Activated gamma-delta T cell (primary cell): ENCODE measurements around the gene S100A2.
"Not testable (repeated sequence)": the region's sequence is repeated elsewhere in the genome, so short reads cannot be mapped to it uniquely, and the experiment has no call there.

Experiments used
- DNase-seq: peaks from one replicate; lab custom pipeline; 2025; lab: John Stamatoyannopoulos, UW

Gene S100A2

DNA sequence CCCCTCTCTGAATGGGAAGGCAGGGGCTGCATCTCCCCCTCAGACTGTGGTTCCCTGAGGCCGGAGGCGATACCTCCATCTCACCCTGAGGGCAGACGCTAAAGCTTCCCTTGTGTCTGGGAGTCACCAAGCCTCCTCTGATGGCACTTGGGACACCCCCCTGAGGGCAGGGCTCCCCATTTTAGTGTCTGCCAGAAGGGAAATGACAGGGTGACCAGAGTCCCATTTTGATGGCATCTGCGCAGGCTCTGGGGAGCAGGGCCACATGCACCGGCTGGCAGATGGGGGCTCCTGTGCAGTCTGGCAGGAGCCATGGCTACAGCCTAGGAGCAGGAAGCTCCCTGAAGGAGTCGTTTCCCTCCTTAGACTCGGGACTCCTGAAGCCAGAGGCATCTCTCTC lies 1.7 kb downstream of the S100A2 start:
- no peak for DNase-seq

DNA sequence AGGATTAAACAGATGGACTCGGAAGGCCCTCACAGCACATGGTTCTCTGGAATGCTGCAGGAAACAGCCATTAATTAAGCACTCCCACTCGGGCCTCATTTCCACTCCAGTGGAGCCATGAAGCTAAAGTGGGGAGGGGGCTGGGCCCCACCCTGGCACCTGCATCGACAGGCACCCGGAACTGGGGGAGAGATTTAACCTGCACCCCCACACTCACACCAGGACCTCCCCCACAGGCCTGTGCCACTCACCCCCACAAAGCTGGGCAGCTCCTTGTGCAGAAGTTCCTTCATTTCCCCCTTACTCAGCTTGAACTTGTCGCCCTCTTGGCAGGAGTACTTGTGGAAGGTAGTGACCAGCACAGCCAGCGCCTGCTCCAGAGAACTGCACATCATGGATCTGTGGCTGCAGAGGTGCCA lies 2.2 kb downstream of the S100A2 start:
- DNase-seq: no peak

DNA sequence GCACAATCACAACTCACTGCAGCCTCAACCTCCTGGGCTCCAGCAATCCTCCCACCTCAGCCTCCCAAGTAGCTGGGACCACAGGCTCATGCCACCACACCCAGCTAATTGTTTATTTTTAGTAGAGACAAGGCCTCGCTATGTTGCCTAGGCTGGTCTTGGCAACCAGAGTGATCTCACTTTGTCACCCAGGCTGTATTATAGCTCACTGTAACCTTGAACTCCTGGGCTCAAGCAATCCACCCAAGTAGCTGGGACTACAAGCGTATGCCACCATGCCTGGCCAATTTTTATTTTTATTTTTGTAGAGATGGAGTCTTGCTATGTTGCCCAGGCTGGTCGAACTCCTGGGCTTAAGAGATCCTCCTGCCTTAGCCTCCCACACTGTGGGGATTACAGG lies 3.6 kb downstream of the S100A2 start:
- not testable (repeated sequence) for DNase-seq

DNA sequence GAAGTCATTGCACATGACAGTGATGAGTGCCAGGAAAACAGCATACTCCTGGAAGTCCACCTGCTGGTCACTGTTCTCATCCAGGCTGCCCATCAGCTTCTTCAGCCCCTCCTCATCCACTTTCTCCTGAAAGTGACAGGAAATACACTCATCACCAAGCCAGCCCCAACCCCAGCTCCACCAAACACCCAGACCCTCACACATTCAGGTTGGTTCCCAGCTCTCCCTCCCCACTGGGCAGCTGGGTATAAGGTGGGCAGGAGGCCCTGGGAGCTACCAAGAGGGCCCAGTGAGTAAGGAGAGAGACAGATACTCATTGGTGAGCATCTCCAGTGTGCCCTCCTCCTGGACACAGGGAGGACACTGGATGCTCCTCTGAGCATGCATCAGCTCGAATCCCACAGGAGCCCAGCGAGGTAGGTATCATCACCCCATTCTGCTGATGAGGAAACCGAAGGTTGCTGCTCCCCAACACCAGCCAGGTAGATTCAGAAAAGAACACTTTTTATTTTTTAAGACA lies 4.1 kb downstream of the S100A2 start:
- no peak for DNase-seq

DNA sequence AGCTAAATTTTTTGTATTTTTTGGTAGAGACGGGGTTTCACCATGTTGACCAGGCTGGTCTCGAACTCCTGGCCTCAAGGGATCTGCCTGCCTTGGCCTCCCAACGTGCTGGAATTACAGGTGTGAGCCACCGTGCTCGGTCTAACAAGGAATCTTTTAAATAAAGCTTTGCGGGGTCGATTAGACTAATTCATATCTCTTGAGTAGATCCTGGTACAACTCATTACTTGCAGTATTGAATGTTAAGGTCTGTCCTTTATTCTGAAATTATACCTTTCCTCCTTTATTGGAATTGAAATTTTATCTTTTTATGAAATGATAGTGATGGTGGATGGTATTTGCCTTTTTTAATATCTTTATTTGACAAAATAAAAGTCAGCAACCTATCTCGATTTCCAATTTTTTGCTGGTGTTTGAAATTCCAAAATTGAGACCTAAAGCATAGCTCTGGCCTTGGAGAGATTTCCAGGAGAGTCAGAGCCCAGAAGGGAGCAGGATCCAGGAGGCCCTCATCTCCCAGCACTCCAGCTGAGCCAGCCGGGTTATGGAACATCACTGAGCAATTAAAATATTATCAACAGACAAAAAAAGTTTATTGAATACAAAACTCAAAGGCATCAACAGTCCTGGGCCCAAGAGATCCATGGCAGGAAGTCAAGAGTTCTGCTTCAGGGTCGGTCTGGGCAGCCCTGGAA lies 4.7 kb downstream of the S100A2 start:
- DNase-seq: no peak

DNA sequence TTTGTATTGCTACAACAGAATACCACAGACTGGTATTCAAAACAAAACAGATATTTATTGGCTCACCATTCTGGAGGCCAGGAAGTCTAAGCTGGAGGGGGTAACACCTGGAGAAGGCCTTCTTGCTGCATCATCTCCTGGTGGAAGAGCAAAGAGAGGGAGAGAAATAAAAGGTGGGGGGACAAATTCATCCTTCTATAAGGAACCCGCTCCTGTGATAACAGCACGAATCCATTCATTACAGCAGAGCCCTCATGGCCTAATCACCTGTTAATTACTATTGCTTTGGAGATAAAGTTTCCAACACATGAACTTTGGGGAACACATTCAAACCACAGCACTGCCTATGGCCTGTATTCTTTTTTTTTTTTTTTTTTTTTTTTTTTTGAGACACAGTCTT lies 5.4 kb downstream of the S100A2 start:
- no peak for DNase-seq

DNA sequence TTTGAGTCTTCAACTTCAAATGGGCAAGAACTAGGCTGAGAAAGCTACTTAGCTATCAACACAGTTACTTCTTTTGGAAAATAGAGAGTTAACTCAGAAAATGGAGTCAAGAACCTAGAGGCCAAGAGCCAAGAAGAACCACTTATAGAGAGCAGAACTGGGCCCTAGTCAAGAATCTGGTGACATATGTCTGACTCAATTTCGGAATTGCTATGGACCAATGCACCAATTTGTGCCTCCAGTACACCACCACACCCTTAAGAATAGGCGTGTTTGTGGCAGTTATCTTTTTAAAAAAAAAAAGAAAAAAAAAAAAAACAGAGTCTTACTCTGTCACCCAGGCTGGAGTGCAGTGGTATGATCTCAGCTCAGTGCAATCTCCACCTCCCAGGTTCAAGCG lies 7.8 kb downstream of the S100A2 start:
- no peak for DNase-seq

DNA sequence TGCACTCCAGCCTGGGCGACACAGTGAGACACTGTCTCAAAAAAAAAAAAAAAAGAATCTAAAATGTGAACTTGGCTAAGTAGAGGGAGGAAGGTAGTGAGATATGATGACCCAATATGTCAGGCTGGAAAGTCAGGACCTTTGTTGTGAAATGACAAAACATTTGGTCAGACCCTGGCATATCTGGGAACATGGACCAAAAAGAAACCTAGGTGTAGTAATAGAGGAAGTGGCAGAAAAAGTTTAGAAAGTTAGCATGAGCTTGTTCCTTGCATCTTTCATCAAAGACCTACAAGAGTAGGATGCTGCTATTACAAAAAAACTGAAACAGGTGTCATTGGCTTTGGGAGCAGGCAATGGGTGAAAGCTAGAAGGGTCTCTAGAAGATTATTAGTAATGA lies 9.3 kb downstream of the S100A2 start:
- no peak for DNase-seq

DNA sequence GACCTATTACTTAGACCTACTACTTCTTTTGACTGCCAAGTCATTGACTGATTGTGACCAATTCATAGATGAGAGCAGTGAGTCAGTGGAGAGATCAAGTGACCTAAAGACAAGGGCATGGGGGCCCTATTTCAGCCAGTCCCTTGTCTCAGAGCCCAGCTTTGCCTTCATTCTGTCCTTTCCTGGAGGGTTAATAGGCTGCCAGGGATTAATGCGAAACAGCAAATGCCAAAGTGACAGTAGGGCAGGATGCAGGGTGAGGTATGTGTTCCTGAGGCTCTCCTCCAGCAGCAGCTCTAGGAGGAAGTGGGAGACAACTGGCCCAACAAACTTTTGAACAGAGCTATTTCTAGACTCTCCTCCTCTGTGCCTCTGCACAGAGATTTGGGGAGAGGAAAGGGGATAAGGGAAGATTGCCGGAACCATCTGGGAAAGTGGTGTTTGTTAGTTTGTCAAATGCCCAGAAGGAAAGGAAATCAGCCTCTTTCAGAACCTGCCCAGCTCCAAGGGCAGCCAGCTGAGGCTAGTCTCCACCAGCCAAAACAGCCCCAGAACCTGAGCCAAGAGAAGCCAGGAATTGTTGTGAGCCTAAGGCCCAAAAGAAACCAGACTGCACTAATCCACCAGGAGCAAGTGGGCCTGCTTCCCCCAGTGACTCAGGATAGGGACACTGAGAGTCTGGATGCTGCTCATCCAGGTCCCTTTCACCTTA lies 11.7 kb downstream of the S100A2 start:
- no peak for DNase-seq

DNA sequence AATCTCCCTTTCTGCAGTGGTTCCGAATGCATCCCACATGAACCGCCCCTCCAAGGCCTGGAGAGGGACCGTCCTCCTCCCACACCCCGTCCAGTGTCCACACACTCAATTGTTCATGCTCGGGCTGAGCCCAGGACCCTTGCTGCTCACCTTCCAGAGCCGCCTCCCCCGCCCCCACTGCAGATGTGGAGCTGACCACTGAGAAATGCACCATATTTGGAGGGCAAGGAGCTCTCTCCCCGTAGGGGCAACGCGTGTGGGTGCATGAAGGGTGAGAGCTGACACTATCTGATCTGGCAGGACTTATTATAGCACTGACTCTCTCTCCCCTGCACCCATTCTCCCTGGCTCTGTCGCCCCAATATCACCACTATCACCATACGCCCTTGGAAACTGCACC lies 12.5 kb downstream of the S100A2 start:
- no peak for DNase-seq

DNA sequence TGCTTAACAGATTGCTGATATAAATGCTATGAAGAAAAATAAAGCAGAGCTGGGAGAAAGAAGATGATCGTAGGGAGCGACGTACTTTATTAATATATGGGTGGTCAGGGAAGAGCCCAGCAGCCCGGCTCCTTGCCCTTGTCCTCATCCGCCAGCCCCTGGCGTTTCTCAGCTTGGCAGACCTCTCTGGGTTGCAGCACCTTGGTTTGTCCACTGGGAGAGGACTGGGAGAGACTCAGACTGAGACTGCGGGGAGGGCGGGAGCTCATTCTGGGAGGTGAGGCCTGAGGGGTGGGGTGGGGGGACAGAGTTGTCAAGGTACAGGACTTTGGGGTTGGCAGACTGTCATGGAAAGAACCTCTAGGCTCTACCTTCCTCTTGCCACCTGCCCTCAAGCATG lies 13.3 kb downstream of the S100A2 start:
- no peak for DNase-seq

DNA sequence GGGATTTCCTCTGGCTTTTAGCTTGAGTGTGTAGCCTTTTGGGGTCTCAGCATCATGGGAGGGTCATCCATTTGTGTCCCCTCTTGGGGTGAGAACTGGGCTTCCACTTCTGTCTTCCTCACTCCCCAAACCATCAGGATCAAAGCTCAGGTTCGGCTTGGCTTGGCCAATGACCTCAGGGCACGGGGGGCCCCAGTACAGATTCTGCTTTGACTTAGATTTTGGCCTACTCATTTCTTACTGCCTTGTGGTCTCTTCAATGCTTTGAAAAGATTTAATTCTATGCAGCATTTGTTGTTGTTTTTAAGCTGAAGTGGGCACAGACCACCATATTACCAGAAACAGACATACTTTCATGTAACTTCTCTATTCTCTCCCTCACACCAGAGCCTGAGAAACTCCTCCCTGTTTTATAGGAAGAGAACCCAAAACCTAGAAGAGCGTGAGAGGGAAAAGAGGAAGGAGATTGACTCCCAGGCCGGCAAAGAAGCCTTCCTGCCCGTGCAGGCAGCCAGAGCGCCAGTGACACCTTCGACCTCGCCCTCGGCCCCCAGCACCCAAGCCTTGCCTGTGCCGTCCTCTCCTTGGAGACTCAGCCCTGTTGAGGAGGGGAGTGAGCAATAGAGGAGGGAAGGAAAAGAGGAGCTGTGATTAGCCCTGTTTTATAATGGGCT lies 14.7 kb downstream of the S100A2 start:
- DNase-seq: no peak

DNA sequence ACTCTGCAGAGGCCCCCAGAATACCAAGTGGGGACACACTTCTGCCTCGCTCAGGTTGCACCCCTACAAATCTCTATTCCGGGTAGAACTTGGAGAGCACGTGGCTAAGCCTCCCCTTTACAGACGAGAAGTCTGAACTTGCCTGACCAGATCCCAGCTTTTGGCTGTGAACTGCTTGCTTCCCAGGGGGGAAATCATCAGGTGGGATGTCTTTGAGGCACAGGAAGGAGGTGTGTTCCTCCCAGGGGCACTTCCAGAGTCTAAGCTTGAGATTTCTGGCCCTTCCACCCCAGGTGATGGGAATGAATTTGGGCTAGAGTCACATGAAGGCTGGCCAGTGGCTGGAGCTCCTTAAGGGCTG lies 15.3 kb downstream of the S100A2 start:
- no peak for DNase-seq

DNA sequence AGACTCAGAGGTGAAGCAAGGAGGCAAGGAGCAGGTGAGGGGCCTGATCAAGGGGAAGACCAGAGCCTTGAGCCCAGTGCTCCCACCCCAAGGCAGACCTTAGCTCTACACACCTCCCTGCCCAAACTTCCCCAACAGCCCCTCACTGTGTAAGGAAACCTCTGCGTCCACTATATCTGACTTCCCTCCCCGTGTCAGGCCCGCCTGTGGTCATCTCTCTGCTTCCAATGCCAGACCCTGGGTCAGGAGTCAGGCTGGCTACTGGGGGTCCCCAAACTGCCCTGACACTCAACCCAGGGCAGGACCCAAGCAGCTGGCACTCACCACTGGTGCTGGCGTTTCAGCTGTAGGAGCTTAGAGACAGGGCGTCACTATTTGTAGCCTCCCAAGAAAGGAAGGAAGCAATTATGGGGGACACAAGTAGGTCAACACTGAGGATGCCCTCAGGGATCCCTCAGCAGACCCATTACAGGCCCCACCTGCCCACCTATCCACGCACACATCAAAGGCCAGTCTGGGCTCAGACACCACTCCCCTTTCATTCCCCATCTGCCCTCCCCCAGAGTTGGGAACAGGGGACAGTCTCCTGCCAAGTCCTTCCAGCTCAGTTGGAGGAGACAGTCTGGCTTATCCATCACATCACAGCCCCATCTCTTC lies 15.8 kb downstream of the S100A2 start:
- DNase-seq: no peak

DNA sequence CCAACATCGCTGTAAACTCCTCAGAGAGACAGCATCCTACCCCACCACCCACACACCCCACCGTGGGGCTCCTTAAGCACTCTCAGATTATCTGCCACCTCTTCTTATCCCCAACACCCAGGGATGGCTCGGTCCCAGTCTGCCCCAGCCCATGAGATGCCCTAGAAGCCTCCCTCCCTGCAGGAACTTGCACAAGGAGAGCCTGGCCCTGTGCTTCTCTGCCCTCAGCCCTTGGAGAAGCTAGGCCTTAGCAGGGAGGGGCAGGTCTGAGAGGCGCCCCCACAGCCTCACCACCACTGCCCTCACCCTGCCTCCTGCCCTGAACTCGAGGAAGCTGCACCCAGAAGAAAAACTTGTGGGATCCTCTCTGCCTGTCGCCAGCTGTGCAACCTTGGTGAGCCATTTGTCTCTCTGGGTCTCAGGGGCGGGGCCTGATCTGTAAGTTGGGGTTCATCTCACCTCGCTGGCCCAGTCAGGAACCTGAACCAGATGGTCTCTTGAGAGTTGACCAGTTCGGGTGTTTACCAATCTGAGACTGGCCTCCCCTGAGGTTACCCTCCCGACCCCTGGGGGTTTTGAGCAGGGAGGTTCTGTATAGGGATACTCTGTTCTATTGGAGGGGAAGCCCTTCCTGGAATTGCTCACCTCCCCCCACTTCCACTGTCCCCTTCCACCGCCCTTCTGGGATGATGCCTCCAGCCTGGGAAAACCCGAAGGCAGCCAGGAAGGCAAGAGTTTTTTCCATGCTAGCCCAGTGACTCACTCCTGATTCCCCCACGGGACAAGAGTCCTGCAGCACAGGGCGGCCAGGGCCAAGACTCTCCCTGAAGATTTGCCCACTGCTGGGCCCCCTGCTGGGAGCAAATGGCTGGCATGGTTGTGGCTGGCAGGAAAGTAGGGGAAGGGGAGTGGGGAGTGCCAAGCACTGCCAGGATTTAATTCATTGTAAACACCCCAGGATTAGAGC lies 16.6 kb downstream of the S100A2 start, which contains the start of gene S100A3:
S100A3 (minus strand) TSS at position 537 of the 967 bp plus-strand sequence. CDS start 773 bp downstream, outside the sequence.
- no peak for DNase-seq

DNA sequence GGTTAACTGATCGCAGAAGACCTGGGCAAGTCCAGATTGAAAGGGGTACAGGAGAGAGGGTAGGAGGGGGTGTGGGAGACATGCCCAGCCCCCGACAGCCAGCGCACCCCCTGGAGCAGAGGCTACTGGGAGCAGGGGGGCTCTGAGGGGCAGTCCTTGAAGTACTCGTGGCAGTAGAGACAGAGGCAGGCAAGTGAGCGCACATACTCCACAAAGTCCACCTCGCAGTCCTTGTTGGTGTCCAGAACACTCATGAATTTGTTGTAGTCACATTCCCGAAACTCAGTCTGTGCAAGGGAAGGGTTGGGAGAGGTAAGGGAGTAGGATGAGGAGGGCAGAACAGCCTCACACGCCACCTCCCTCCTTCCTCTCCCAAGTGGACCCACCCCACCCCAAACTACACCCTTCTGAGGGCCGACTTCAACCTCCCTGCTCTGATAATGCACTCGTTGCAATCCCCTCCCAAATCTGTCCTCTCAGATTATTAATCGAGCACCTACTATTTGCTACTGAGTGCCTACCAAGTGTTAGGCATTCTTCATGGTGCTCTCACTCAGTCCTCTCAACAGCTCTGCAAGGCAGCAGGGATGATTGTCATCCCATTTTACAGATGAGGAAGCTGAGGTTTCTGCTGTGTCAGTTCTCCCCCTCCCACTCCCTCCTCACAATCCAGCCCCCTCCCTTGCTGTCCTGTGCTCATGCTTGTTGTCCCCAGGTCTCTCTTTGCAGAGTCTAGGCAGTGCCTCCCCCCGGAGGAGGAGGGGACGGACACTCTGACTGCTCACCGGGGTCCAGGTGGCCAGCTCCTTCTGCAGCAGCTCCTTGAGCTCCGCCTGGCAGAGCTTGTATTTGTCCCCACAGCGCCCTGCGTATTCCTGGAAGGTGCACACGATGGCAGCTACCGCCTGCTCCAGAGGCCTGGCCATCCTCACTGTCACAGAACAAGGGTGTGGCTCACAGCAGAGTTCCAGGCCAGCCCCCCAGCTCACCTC lies 17.8 kb downstream of the S100A2 start:
- DNase-seq: no peak

DNA sequence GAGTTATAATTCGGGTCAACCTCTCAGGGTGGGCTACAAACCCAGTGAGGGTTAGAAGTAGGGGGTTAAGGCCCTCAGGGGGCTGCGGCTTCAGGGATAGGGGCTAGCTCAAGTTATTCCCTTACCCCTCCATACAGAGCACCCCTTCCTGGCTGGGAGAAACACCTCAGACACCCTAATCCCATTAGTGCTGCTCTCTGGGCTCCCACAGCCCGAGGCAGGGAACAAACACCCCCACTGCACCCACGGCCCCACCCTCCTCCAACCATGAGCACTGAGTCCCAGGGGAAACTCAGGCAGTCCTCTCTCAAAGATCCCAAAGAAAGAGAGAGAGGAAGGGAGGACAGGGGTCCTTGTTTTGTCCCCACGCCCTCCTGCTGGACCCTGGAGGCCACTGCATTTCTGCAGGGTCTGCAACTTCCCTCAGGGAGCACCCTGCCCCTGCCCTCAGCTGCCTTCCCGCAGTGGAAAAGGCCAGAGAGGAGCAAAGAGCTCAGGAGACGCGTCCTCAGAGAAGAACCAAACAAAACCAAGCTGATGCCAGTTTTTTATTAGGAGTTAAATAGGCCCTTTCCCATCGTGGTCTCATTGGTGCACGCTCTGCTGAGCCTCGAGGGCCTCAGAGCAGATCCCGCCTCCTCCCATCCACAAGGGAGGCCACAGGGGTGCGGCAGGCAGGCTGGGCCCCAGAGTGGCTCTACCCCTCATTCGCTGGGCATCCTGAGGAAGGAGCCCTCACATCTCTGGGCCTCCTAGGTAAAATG lies 18.7 kb downstream of the S100A2 start:
- DNase-seq: no peak

DNA sequence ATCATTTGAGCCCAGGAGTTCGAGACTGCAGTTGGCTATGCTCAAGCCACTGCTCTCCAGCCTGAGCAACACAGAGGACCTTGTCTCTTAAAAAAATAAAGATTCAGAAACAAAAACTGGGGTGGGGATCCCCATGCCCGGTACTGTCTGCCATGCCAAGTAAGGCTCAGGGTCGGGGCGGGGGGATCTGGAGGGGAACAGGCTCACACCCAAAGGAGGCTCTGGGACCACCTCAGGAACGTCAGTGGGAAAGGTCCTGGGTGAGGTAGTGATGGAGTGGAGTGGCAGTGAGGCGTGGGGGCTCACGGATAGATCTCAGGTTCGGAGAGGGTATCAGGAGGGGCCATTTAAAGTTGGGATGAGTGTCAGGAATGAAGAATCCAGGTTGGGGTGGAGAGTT lies 19.3 kb downstream of the S100A2 start:
- no peak for DNase-seq
